ENCODE measurements around the gene ACTN1.

Gene ACTN1

GRCh38 chr14:68896132-68896531 is 83.0 kb downstream of the ACTN1 start:
- Histone ChIP-seq H3K4me3 (ENCODE audit: low read depth, low read length) (no peak overlapping the region), H3K9me3 (ENCODE audit: control insufficient read depth, insufficient read depth, low read depth, low read length) (no peaks in the 10 kb centered on the region), H3K4me1 (ENCODE audit: control insufficient read depth, insufficient read depth, low read length) (no peaks in the 10 kb centered on the region), H3K27ac (ENCODE audit: extremely low read depth, low read depth, low read length) (no peak overlapping the region), H3K36me3 (ENCODE audit: control insufficient read depth in 2 of 2, insufficient read depth in 1 of 2, low read length in 2 of 2) (peaks cover 11 to 66% of the 10 kb centered on the region in 2 experiments; a peak in 2 of 3 replicates)
- ChIA-PET POLR2A (no interaction called here), CTCF (interaction anchor here (0.5 to 1.7 kb wide), 3 partner anchors 15 to 96 kb away, joined by 3 to 6 read pairs (median 3); no protein-coding TSS in a partner anchor)
- peak; percentile 57; the same call in 1 of the 2 replicates for TF ChIP-seq ZNF133 (tag by site-specific recombination; IDR thresholded peaks at IDR 0.05)
- no peak for TF ChIP-seq ZNF488 (tag by site-specific recombination; IDR thresholded peaks at IDR 0.05)

- ChIA-PET POLR2A (no interaction called here), CTCF (interaction anchor here (1.7 kb wide), 1 partner anchor 16 kb away, joined by 6 read pairs; no protein-coding TSS in a partner anchor)
- no peaks in the 10 kb centered on the region for H3K9me3 ChIP-seq (ENCODE audit: control insufficient read depth, insufficient read depth, low read depth, low read length)
- H3K27ac ChIP-seq (ENCODE audit: extremely low read depth, low read depth, low read length), result no peak overlapping the region
- H3K4me1 ChIP-seq (ENCODE audit: control insufficient read depth, insufficient read depth, low read length), result no peaks in the 10 kb centered on the region
- H3K4me3 ChIP-seq (ENCODE audit: low read depth, low read length), result no peak overlapping the region
- peaks cover 11 to 69% of the 10 kb centered on the region in 2 experiments; a peak in 2 of 3 replicates for H3K36me3 ChIP-seq (ENCODE audit: control insufficient read depth in 2 of 2, insufficient read depth in 1 of 2, low read length in 2 of 2)
- TF ChIP-seq ZNF157 (tag by site-specific recombination; IDR thresholded peaks at IDR 0.05) (no peak), MYNN (tag by site-specific recombination; IDR thresholded peaks at IDR 0.05; ENCODE audit: borderline replicate concordance) (no peak), ZNF174 (tag by site-specific recombination; IDR thresholded peaks at IDR 0.05) (no peak), SP3 (tag by site-specific recombination; IDR thresholded peaks at IDR 0.05) (no peak), ZNF610 (tag by site-specific recombination; IDR thresholded peaks at IDR 0.05; ENCODE audit: borderline replicate concordance) (no peak), SP2 (tag by site-specific recombination; IDR thresholded peaks at IDR 0.05) (no peak), PRDM10 (tag by site-specific recombination; IDR thresholded peaks at IDR 0.05) (no peak), ZNF488 (tag by site-specific recombination; IDR thresholded peaks at IDR 0.05) (no peak), KLF1 (tag by site-specific recombination; IDR thresholded peaks at IDR 0.05) (no peak), PATZ1 (tag by site-specific recombination; IDR thresholded peaks at IDR 0.05) (no peak), ZNF473 (tag by site-specific recombination; IDR thresholded peaks at IDR 0.05) (no peak), IKZF3 (tag by site-specific recombination; IDR thresholded peaks at IDR 0.05) (no peak), ZNF776 (tag by site-specific recombination; IDR thresholded peaks at IDR 0.05; ENCODE audit: borderline replicate concordance) (no peak), ZNF449 (tag by site-specific recombination; IDR thresholded peaks at IDR 0.05) (no peak), ZNF664 (tag by site-specific recombination; IDR thresholded peaks at IDR 0.05) (no peak), WT1 (tag by site-specific recombination; IDR thresholded peaks at IDR 0.05) (no peak), ZNF248 (tag by site-specific recombination; IDR thresholded peaks at IDR 0.05) (no peak), ZNF76 (tag by site-specific recombination; IDR thresholded peaks at IDR 0.05; ENCODE audit: borderline replicate concordance, low read depth) (no peak), ZFP3 (tag by site-specific recombination; IDR thresholded peaks at IDR 0.05; ENCODE audit: low read depth) (no peak)
Measured at GRCh38 chr14:68894802-68895703, 84.0 kb downstream of the ACTN1 start.
